Measurements from ENCODE around the gene SDC3. TPM values are rescaled to one million over a fixed set of nuclear protein-coding genes. Genes with fewer than 3 reads are reported as not detected.

SDC3 gene
- total and polyA plus RNA-seq, 5 donors from 2014 or later = 0.12 TPM; not detected in 4

- H3K27ac Mint-ChIP-seq = peak overlapping the region in 1 of 3 donors; percentile 74
- Histone ChIP-seq H3K36me3 (ENCODE audit: control insufficient read depth, insufficient read depth, low read length) (no peaks in the 10 kb centered on the region), H3K27me3 (ENCODE audit: control insufficient read depth, insufficient read depth, low read length) (peaks cover 15% of the 10 kb centered on the region), H3K27ac (ENCODE audit: insufficient read depth, low read length, poor library complexity, severe bottlenecking) (no peak overlapping the region), H3K4me1 (ENCODE audit: control insufficient read depth, insufficient read depth, low read length, poor library complexity, severe bottlenecking) (peaks cover 14% of the 10 kb centered on the region), H3K4me3 (ENCODE audit: low read depth, low read length) (no peak overlapping the region), H3K9me3 (ENCODE audit: control insufficient read depth in 2 of 2, low read length in 2 of 2) (no peaks in the 10 kb centered on the region)
- ATAC-seq (ENCODE audit: low read depth in 2 of 2) = no peak
- H3K27me3 Mint-ChIP-seq = peaks cover 50% of the 10 kb centered on the region
- DNase-seq = no peak
- H3K4me3 Mint-ChIP-seq = peak overlapping the region; percentile 60 to 85 (median 84)
- peaks cover 0 to 26% (median 5%) of the 10 kb centered on the region in 4 donors for H3K4me1 Mint-ChIP-seq
- peaks cover 0 to 3% (median 0%) of the 10 kb centered on the region in 7 donors for H3K9me3 Mint-ChIP-seq
- H3K36me3 Mint-ChIP-seq = no peaks in the 10 kb centered on the region
Observed at GRCh38 chr1:30907481-30908315, 860 bp downstream of the SDC3 start.

GRCh38 chr1:30906631-30907441 is 1.7 kb downstream of the SDC3 start:
- peaks cover 0 to 3% (median 0%) of the 10 kb centered on the region in 7 donors for H3K9me3 Mint-ChIP-seq
- Histone ChIP-seq H3K27ac (ENCODE audit: insufficient read depth, low read length, poor library complexity, severe bottlenecking) (no peak overlapping the region), H3K4me3 (ENCODE audit: low read depth, low read length) (no peak overlapping the region), H3K36me3 (ENCODE audit: control insufficient read depth, insufficient read depth, low read length) (no peaks in the 10 kb centered on the region), H3K9me3 (ENCODE audit: control insufficient read depth in 2 of 2, low read length in 2 of 2) (no peaks in the 10 kb centered on the region), H3K27me3 (ENCODE audit: control insufficient read depth, insufficient read depth, low read length) (peaks cover 15% of the 10 kb centered on the region), H3K4me1 (ENCODE audit: control insufficient read depth, insufficient read depth, low read length, poor library complexity, severe bottlenecking) (peaks cover 14% of the 10 kb centered on the region)
- H3K4me1 Mint-ChIP-seq = peaks cover 0 to 26% (median 5%) of the 10 kb centered on the region in 4 donors
- peaks cover 48% of the 10 kb centered on the region for H3K27me3 Mint-ChIP-seq
- DNase-seq (no peak), ATAC-seq (ENCODE audit: low read depth in 2 of 2) (no peak)
- H3K27ac Mint-ChIP-seq = no peak overlapping the region
- peak overlapping the region in 3 of 4 donors; percentile 60 to 85 (median 83) for H3K4me3 Mint-ChIP-seq
- H3K36me3 Mint-ChIP-seq = no peaks in the 10 kb centered on the region

GRCh38 chr1:30905916-30906620 is 2.5 kb downstream of the SDC3 start:
- Histone ChIP-seq H3K27me3 (ENCODE audit: control insufficient read depth, insufficient read depth, low read length) (peaks cover 15% of the 10 kb centered on the region), H3K9me3 (ENCODE audit: control insufficient read depth in 2 of 2, low read length in 2 of 2) (no peaks in the 10 kb centered on the region), H3K27ac (ENCODE audit: insufficient read depth, low read length, poor library complexity, severe bottlenecking) (no peak overlapping the region), H3K4me3 (ENCODE audit: low read depth, low read length) (no peak overlapping the region), H3K36me3 (ENCODE audit: control insufficient read depth, insufficient read depth, low read length) (no peaks in the 10 kb centered on the region), H3K4me1 (ENCODE audit: control insufficient read depth, insufficient read depth, low read length, poor library complexity, severe bottlenecking) (peaks cover 14% of the 10 kb centered on the region)
- no peak for ATAC-seq (ENCODE audit: low read depth in 2 of 2)
- peaks cover 0 to 26% (median 5%) of the 10 kb centered on the region in 4 donors for H3K4me1 Mint-ChIP-seq
- peaks cover 0 to 3% (median 0%) of the 10 kb centered on the region in 7 donors for H3K9me3 Mint-ChIP-seq
- H3K27me3 Mint-ChIP-seq = peaks cover 50% of the 10 kb centered on the region
- no peaks in the 10 kb centered on the region for H3K36me3 Mint-ChIP-seq
- no peak overlapping the region for H3K27ac Mint-ChIP-seq
- no peak for DNase-seq
- peak overlapping the region; percentile 1 to 38 (median 17) for H3K4me3 Mint-ChIP-seq

DNA sequence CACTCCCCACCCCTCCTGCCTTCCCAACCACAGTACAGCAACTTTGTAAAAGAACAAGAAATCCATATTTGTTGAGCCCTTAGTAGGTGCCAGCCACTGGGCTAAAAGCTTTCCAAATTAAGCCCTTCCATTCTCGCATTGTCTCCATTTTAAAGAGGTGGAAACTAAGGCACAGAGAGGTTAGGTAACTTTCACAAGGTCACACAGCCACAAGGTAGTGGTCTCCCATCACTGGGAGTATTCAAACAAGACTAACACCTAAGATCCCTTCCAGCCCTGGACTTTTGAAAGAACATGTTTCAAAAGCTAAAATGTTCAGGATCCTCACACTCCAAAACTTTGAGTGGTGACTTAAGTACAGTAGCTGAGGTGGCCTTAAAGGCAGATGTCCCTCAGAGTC is 3.2 kb downstream of the SDC3 start:
- no peak for DNase-seq
- Mint-ChIP-seq H3K4me1 (peaks cover 0 to 23% (median 4%) of the 10 kb centered on the region in 4 donors), H3K4me3 (peak overlapping the region in 3 of 4 donors; percentile 1 to 26 (median 8)), H3K9me3 (peaks cover 0 to 3% (median 0%) of the 10 kb centered on the region in 7 donors), H3K27me3 (peaks cover 51% of the 10 kb centered on the region), H3K27ac (no peak overlapping the region), H3K36me3 (no peaks in the 10 kb centered on the region)
- ATAC-seq (ENCODE audit: low read depth in 2 of 2) = no peak
- Histone ChIP-seq H3K4me1 (ENCODE audit: control insufficient read depth, insufficient read depth, low read length, poor library complexity, severe bottlenecking) (peaks cover 14% of the 10 kb centered on the region), H3K9me3 (ENCODE audit: control insufficient read depth in 2 of 2, low read length in 2 of 2) (no peaks in the 10 kb centered on the region), H3K27me3 (ENCODE audit: control insufficient read depth, insufficient read depth, low read length) (peaks cover 12% of the 10 kb centered on the region), H3K27ac (ENCODE audit: insufficient read depth, low read length, poor library complexity, severe bottlenecking) (no peak overlapping the region), H3K4me3 (ENCODE audit: low read depth, low read length) (no peak overlapping the region), H3K36me3 (ENCODE audit: control insufficient read depth, insufficient read depth, low read length) (no peaks in the 10 kb centered on the region)

DNA sequence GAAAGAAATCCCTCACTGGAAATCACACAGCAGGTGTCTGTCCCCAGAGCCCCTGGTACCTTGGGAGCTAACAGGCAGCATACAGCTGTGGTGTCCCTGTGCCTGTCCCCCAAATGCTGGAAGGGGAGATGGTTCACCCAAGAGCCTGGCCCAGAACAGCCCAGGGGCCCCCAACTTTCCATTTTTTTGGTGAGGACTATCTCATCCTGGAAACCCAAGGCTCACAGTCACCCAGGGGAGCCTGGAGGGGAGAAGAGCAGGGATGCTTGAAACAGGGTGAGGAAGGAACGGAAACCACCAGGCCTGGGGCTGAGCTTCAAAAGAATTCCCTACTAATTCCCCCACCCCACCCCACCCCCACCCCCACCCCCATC is 3.6 kb downstream of the SDC3 start:
- H3K27ac ChIP-seq (ENCODE audit: insufficient read depth, low read length, poor library complexity, severe bottlenecking) = no peak overlapping the region
- H3K9me3 ChIP-seq (ENCODE audit: control insufficient read depth in 2 of 2, low read length in 2 of 2) = no peaks in the 10 kb centered on the region
- peaks cover 0 to 3% (median 0%) of the 10 kb centered on the region in 7 donors for H3K9me3 Mint-ChIP-seq
- no peak overlapping the region for H3K27ac Mint-ChIP-seq
- peaks cover 14% of the 10 kb centered on the region for H3K4me1 ChIP-seq (ENCODE audit: control insufficient read depth, insufficient read depth, low read length, poor library complexity, severe bottlenecking)
- H3K4me1 Mint-ChIP-seq = peaks cover 0 to 23% (median 4%) of the 10 kb centered on the region in 4 donors
- H3K36me3 ChIP-seq (ENCODE audit: control insufficient read depth, insufficient read depth, low read length) = no peaks in the 10 kb centered on the region
- H3K4me3 Mint-ChIP-seq = no peak overlapping the region
- no peak for ATAC-seq (ENCODE audit: low read depth in 2 of 2)
- peaks cover 12% of the 10 kb centered on the region for H3K27me3 ChIP-seq (ENCODE audit: control insufficient read depth, insufficient read depth, low read length)
- H3K36me3 Mint-ChIP-seq = no peaks in the 10 kb centered on the region
- H3K4me3 ChIP-seq (ENCODE audit: low read depth, low read length) = no peak overlapping the region
- no peak for DNase-seq
- H3K27me3 Mint-ChIP-seq = peaks cover 49% of the 10 kb centered on the region

GRCh38 chr1:30904191-30904961 is 4.2 kb downstream of the SDC3 start:
- Histone ChIP-seq H3K4me1 (ENCODE audit: control insufficient read depth, insufficient read depth, low read length, poor library complexity, severe bottlenecking) (peaks cover 14% of the 10 kb centered on the region), H3K27ac (ENCODE audit: insufficient read depth, low read length, poor library complexity, severe bottlenecking) (no peak overlapping the region), H3K36me3 (ENCODE audit: control insufficient read depth, insufficient read depth, low read length) (no peaks in the 10 kb centered on the region), H3K27me3 (ENCODE audit: control insufficient read depth, insufficient read depth, low read length) (peaks cover 12% of the 10 kb centered on the region), H3K4me3 (ENCODE audit: low read depth, low read length) (no peak overlapping the region), H3K9me3 (ENCODE audit: control insufficient read depth in 2 of 2, low read length in 2 of 2) (no peaks in the 10 kb centered on the region)
- Mint-ChIP-seq H3K9me3 (peaks cover 0 to 2% (median 0%) of the 10 kb centered on the region in 7 donors), H3K36me3 (no peaks in the 10 kb centered on the region), H3K27me3 (peaks cover 43% of the 10 kb centered on the region), H3K4me3 (no peak overlapping the region), H3K4me1 (peaks cover 0 to 18% (median 3%) of the 10 kb centered on the region in 4 donors), H3K27ac (no peak overlapping the region)
- DNase-seq = no peak
- ATAC-seq (ENCODE audit: low read depth in 2 of 2) = no peak

Measured in CD4-positive, CD25-positive, alpha-beta regulatory T cell (primary cell).